ENCODE data around the gene PDCD4.

PDCD4 gene

GRCh38 chr10:110848106-110848505 is 23.6 kb upstream of the PDCD4 start:
- TF ChIP-seq GATA2 (IDR thresholded peaks at IDR 0.05; ENCODE audit: low read depth, low read length) (no peak), GATA3 (IDR thresholded peaks at IDR 0.05; ENCODE audit: low read depth, low read length) (no peak)

- no peak for TF ChIP-seq GATA2 (IDR thresholded peaks at IDR 0.05; ENCODE audit: low read depth, low read length)
- TF ChIP-seq GATA3 (IDR thresholded peaks at IDR 0.05; ENCODE audit: low read depth, low read length) = no peak
Measured at GRCh38 chr10:110850099-110850498, 21.6 kb upstream of the PDCD4 start.

GRCh38 chr10:110851020-110851612 is 20.6 kb upstream of the PDCD4 start:
- no peak for TF ChIP-seq GATA2 (IDR thresholded peaks at IDR 0.05; ENCODE audit: low read depth, low read length)
- TF ChIP-seq GATA3 (IDR thresholded peaks at IDR 0.05; ENCODE audit: low read depth, low read length) = no peak

- TF ChIP-seq GATA2 (IDR thresholded peaks at IDR 0.05; ENCODE audit: low read depth, low read length) = no peak
- TF ChIP-seq GATA3 (IDR thresholded peaks at IDR 0.05; ENCODE audit: low read depth, low read length) = no peak
Measured at GRCh38 chr10:110852255-110852896, 19.4 kb upstream of the PDCD4 start.

GRCh38 chr10:110852947-110853346 is 18.8 kb upstream of the PDCD4 start:
- TF ChIP-seq GATA3 (IDR thresholded peaks at IDR 0.05; ENCODE audit: low read depth, low read length) (no peak), GATA2 (IDR thresholded peaks at IDR 0.05; ENCODE audit: low read depth, low read length) (no peak)

- TF ChIP-seq GATA3 (IDR thresholded peaks at IDR 0.05; ENCODE audit: low read depth, low read length) = no peak
- TF ChIP-seq GATA2 (IDR thresholded peaks at IDR 0.05; ENCODE audit: low read depth, low read length) = no peak
Measured at GRCh38 chr10:110853921-110854605, 17.7 kb upstream of the PDCD4 start.

GRCh38 chr10:110857265-110858171 is 14.2 kb upstream of the PDCD4 start:
- TF ChIP-seq GATA3 (IDR thresholded peaks at IDR 0.05; ENCODE audit: low read depth, low read length) = no peak
- TF ChIP-seq GATA2 (IDR thresholded peaks at IDR 0.05; ENCODE audit: low read depth, low read length) = peak; percentile 49; the same call in 1 of the 2 replicates

GRCh38 chr10:110858297-110858934 is 13.3 kb upstream of the PDCD4 start:
- no peak for TF ChIP-seq GATA2 (IDR thresholded peaks at IDR 0.05; ENCODE audit: low read depth, low read length)
- no peak for TF ChIP-seq GATA3 (IDR thresholded peaks at IDR 0.05; ENCODE audit: low read depth, low read length)

GRCh38 chr10:110859206-110859972 is 12.3 kb upstream of the PDCD4 start:
- TF ChIP-seq GATA2 (IDR thresholded peaks at IDR 0.05; ENCODE audit: low read depth, low read length) (no peak), GATA3 (IDR thresholded peaks at IDR 0.05; ENCODE audit: low read depth, low read length) (no peak)

GRCh38 chr10:110859973-110860376 is 11.8 kb upstream of the PDCD4 start:
- TF ChIP-seq GATA2 (IDR thresholded peaks at IDR 0.05; ENCODE audit: low read depth, low read length) = no peak
- no peak for TF ChIP-seq GATA3 (IDR thresholded peaks at IDR 0.05; ENCODE audit: low read depth, low read length)

- TF ChIP-seq GATA3 (IDR thresholded peaks at IDR 0.05; ENCODE audit: low read depth, low read length) (no peak), GATA2 (IDR thresholded peaks at IDR 0.05; ENCODE audit: low read depth, low read length) (no peak)
Measured at GRCh38 chr10:110860576-110861241, 11.0 kb upstream of the PDCD4 start.

- TF ChIP-seq GATA3 (IDR thresholded peaks at IDR 0.05; ENCODE audit: low read depth, low read length) (no peak), GATA2 (IDR thresholded peaks at IDR 0.05; ENCODE audit: low read depth, low read length) (no peak)
Measured at GRCh38 chr10:110861476-110861875, 10.3 kb upstream of the PDCD4 start.
